GM21447 (cell line): ENCODE results near the gene SPAG7.
A peak's percentile ranks its signal among the peaks of the same experiment; 100 is the strongest.

Source experiments
- ATAC-seq: cut with Tn5 transposase; IDR thresholded peaks from one replicate; pipeline ENCODE4 v1.9.1; 2021; ENCODE audit not compliant: unreplicated experiment

Gene SPAG7

GRCh38 chr17:4978726-4979125 lies 11.1 kb upstream of the SPAG7 start:
- no peak for ATAC-seq

GRCh38 chr17:4974115-4974670 lies 6.6 kb upstream of the SPAG7 start:
- no peak for ATAC-seq

- ATAC-seq, result no peak
Observed at GRCh38 chr17:4973256-4974114, 5.9 kb upstream of the SPAG7 start.

DNA sequence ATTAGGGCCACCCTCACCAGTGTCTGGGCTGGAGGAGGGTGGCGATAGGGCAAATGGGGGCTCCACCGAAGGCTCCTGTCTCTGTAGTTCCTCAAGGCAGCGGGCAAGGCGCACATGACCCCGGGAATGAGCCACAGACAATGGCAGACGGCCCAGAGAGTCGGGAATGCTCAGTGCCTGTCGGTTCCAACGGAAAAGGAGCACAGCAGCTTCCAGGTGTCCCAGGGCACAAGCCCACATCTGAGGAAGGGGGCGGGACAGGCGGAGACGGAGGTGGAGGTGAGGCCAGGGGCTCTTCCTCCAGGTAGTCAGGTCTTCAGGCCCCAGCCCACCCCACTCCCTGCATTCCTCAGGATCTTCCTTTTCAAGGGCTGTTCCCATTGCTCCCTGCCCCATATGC lies 5.1 kb upstream of the SPAG7 start:
- no peak for ATAC-seq

DNA sequence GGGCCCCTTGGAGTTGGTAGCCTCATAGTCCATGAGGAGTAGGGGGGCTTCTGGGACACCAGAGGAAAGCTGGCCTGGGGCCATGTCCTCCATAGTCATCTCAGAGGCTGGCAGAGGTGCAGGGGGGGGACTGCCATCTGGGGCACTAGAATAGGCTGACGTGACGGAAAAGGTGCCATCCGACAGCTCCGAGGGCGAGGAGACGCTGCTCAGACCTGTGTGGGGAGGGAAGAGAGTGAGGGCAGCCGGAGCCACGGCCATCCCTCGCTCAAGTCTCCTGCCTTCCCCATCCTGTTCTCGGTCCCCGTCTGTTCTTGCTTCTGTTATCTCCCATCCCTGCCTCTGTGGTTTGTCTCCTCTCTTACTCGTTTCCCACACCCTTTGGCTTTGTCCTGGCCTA lies 4.7 kb upstream of the SPAG7 start:
- ATAC-seq, result no peak

- no peak for ATAC-seq
Observed at GRCh38 chr17:4971826-4972225, 4.2 kb upstream of the SPAG7 start.

DNA sequence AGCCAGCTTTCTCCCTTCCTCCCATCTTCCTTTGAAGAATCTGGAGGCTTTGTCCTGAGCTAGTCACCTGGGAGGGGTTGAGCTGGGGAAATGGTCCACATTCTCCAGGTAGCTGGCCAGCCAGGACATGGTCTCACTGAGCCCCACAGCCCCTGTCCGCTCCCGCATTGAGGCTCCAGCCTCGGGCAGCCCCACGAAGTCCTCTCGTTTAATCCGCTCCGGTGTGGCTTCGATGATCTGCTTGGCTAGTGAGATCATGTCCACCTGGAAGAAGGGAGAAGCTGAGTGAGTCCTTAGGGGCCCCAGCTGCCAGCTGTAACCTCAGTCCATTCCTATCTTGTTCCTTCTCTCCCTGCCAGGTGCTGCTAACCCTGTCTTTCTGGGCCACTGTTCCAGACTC lies 2.7 kb upstream of the SPAG7 start:
- no peak for ATAC-seq

DNA sequence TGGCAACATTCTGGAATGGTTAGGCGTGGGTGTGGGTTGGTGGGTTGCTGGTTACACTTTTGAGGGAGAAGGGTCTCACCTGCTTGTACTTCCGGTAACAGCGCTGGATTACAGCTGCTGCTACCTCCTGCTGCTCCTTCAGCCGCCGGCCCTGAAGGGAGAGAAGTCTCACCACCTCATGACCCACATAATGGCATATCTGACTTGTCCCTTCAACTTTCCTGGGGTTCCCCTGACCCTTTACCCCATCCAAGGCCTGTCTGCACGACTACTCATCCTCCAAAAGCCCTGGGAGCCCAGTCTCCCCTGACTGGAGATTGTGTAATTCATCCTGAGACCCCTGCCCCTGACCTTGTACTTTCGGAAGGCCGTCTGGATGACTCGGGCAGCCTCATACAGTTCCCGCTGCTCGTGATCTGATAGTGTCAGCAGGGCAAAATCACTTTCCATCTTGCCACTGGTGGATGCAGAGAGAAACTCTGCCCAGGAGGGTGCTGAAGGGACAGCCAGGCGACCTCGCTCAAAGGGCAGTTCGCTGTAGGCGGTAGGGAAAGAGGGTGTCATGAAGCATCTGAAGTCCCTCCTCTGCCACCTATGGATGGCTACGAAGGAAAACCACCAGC lies 2.0 kb upstream of the SPAG7 start:
- no peak for ATAC-seq

DNA sequence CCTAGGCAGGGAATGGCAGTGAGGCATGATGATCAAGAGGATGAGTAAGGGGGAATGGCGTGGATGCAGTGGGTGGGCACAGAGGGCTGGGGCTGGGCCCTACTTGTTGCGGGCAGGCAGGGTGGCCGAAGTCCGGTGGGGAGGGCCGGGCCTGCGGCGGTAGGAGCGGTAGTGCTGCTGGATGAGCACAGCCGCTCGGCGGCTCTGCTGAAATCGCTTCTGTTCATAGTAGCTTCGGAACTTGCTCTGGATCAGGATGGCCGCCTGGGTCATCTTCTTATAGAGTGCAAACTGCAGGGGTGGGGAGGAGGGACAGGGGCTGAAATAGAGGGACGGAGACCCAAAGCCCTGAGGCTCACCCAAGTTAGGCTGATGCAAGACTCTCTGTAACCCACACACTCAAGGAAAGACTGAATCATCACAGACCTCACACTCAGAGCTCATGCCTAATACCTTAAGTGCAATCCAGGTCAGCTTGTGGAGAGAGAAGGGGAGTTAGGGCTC lies 1.5 kb upstream of the SPAG7 start:
- no peak for ATAC-seq

GRCh38 chr17:4968486-4969046 lies 949 bp upstream of the SPAG7 start:
- ATAC-seq, result no peak

- peak; percentile 85 for ATAC-seq
Observed at GRCh38 chr17:4966844-4967538, 626 bp downstream of the SPAG7 start.

DNA sequence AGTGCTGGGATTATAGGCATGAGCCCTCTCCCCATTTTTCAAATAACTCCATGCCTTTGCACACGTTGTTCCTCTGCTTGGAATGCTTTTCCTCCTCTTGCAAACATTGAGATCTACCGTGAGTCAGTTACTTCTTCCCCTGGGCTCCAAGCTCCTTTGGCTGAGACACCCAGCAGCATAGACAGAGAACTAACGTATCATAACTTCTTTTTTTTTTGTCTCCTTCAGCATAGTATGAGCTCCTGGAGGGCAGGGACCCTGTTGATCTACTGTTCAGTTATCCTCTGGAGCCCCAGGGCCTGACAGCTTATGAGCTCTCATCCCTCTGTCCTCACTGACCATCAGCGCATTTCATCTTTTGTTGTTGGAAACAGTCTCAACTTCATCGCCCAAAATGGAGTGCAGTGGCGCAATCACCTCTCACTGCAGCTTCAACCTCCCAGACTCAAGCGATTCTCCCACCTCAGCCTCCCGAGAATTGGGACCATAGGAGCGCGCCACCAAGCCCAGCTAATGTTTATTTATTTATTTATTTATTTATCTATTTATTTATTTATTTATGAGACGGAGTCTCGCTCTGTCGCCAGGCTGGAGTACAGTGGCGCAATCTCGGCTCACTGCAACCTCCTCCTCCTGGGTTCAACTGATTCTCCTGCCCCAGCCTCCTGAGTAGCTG lies 2.2 kb downstream of the SPAG7 start:
- ATAC-seq, result no peak

- no peak for ATAC-seq
Observed at GRCh38 chr17:4960279-4960922, 7.2 kb downstream of the SPAG7 start.

DNA sequence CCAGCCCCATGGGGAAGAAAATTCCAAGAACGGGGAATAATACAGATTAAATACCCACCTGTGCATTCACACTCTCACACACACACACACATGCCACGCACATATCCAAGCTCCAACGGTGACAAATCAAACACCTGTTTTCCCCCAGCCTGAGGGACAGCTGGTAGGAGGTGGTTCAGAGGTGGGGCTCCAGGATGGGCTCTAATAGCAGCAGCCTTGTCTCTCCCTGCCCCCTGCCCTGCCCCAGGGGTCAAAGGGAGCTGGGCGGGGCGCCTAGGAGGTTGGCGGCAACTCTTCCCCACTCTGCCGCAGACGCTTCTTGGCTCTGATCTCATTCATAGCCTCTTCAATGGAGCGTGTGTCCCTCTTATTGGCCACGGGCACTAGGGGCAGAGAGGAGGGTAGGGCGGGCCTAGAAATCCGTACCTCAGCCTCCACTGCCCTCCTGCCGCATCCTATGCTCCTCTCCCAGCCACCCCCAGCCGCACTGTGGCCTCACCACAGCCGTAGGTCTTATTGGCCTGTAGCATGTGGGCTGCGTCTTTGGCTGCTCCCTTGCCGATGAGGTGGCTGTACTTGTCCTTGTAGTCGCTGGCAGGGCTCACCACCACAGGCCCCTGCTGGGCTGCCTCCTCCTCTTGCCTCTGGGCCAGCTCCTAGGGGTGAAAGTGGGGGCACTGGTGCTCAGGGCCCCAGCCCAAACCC lies 8.2 kb downstream of the SPAG7 start:
- no peak for ATAC-seq

GRCh38 chr17:4958102-4958501 lies 9.5 kb downstream of the SPAG7 start:
- ATAC-seq, result no peak

- ATAC-seq, result no peak
Observed at GRCh38 chr17:4956493-4957061, 11.0 kb downstream of the SPAG7 start.

- no peak for ATAC-seq
Observed at GRCh38 chr17:4955091-4955490, 12.5 kb downstream of the SPAG7 start.

GRCh38 chr17:4953451-4953961 lies 14.1 kb downstream of the SPAG7 start:
- no peak for ATAC-seq

DNA sequence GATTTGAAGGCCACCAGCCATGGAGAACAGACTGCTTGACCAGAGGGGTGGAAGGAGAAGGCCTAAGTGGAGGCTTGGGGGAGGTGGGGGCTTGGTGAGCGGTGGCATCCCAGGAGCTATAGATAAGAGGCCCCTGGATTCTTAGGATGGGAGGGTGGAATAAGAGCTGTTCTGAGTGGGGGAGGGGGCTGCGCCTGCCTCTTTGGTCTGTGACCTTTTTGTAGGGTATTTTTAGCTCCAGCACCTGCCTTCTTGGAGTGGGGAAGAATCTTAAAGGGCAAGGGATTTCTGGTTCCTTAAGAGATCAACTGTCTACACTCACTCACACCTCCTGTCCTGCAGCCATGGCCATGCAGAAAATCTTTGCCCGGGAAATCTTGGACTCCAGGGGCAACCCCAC lies 16.1 kb downstream of the SPAG7 start:
- ATAC-seq, result no peak
